ENCODE measurements around the gene ROBO1.

GRCh38 chr3:79773291-79773690 lies 5.5 kb upstream of the ROBO1 start:
- TF ChIP-seq POLR2A (IDR thresholded peaks at IDR 0.05; ENCODE audit: low read length): no peak
- no peak for TF ChIP-seq GATA1 (IDR thresholded peaks at IDR 0.05; ENCODE audit: low read depth, low read length)
